ENCODE data around the gene CD47. TPM values are rescaled to one million over a fixed set of nuclear protein-coding genes. Genes with fewer than 3 reads are reported as not detected.

CD47 gene
- total and polyA plus RNA-seq, 10 of the 15 experiments (the other 5 are each of a cell fraction or from before 2014, with no cell fraction given): 22.9 to 175 (median 81.1) TPM

GRCh38 chr3:108013141-108014055 is 77.4 kb downstream of the CD47 start:
- Histone ChIP-seq H3K4me2 (ENCODE audit: control insufficient read depth, insufficient read depth) (no peak overlapping the region), H3K4me1 (ENCODE audit: control insufficient read depth, insufficient read depth, low read length) (no peaks in the 10 kb centered on the region; the same call in 1 of the 2 replicates), H3K36me3 (ENCODE audit: control insufficient read depth in 2 of 2, insufficient read depth in 2 of 2, low read length in 1 of 2) (no peaks in the 10 kb centered on the region), H3K27ac (ENCODE audit: control insufficient read depth, insufficient read depth) (no peak overlapping the region), H4K20me1 (ENCODE audit: control insufficient read depth, insufficient read depth) (no peaks in the 10 kb centered on the region), H3K9me3 (replicated peaks; ENCODE audit: control insufficient read depth, insufficient read depth, low read length) (no peaks in the 10 kb centered on the region), H3K4me3 (no peak overlapping the region), H3K9ac (ENCODE audit: control insufficient read depth, insufficient read depth, low read length) (no peak overlapping the region), H3K79me2 (ENCODE audit: control insufficient read depth, insufficient read depth, low read length) (no peaks in the 10 kb centered on the region), H2AFZ (ENCODE audit: control insufficient read depth, low read depth, low read length) (no peak overlapping the region), H3K27me3 (replicated peaks in 1 of 2; ENCODE audit: control insufficient read depth in 2 of 2, insufficient read depth in 2 of 2, low read length in 1 of 2) (no peaks in the 10 kb centered on the region)
- ATAC-seq (no peak), DNase-seq (ENCODE audit: low read depth, low spot score) (no peak), FAIRE-seq (no peak)
- intact Hi-C loops (cut with micrococcal nuclease; ENCODE audit: unreplicated experiment) (no loop called here), in situ Hi-C loops (cut with MboI) (no loop called here)
- BruUV-seq (replicated peaks): no TSS peak
- ChIA-PET SMC1A (ENCODE audit: uncharacterized antibody, unreplicated experiment) (no interaction called here), CTCF (no interaction called here), RAD21 (ENCODE audit: unreplicated experiment) (no interaction called here), POLR2A (no interaction called here)
- 78% methylated on average over 8 of the region's 8 CpGs for WGBS (ENCODE audit: insufficient coverage, insufficient replicate concordance, low lambda C conversion rate, missing lambda C conversion rate)
- no peak for TF ChIP-seq IRF3 (IDR thresholded peaks at IDR 0.05)
- no peak for TF ChIP-seq IKZF1 (conservative IDR thresholded peaks at IDR 0.05)
- TF ChIP-seq USF2 (IDR thresholded peaks at IDR 0.05; ENCODE audit: borderline replicate concordance, low read depth, low read length): no peak
- TF ChIP-seq SMC3 (IDR thresholded peaks at IDR 0.05; ENCODE audit: borderline replicate concordance, low read length): no peak
- no peak for TF ChIP-seq ZNF622 (IDR thresholded peaks at IDR 0.05)
- no peak for TF ChIP-seq NFIC (IDR thresholded peaks at IDR 0.05; ENCODE audit: low read depth, low read length)
- TF ChIP-seq BHLHE40 (IDR thresholded peaks at IDR 0.05; ENCODE audit: borderline replicate concordance in 1 of 2, low read depth in 2 of 2, low read length in 1 of 2): no peak
- TF ChIP-seq ELK1 (IDR thresholded peaks at IDR 0.05; ENCODE audit: low read depth, low read length): no peak
- no peak for TF ChIP-seq PAX8 (IDR thresholded peaks at IDR 0.05)
- no peak for TF ChIP-seq MYC (IDR thresholded peaks at IDR 0.05; ENCODE audit: insufficient read depth, insufficient read length, insufficient replicate concordance, low read length, severe bottlenecking)
- no peak for TF ChIP-seq MTA2 (IDR thresholded peaks at IDR 0.05; ENCODE audit: low read depth)
- TF ChIP-seq NR2C2 (IDR thresholded peaks at IDR 0.05; ENCODE audit: borderline replicate concordance, control insufficient read depth, insufficient read length, low read depth): no peak
- no peak for TF ChIP-seq HSF1 (IDR thresholded peaks at IDR 0.05; ENCODE audit: low read depth, low read length)
- TF ChIP-seq EZH2 (IDR thresholded peaks at IDR 0.05; ENCODE audit: borderline replicate concordance, control insufficient read depth, low read depth, low read length): no peak
- no peak for TF ChIP-seq FOS (IDR thresholded peaks at IDR 0.05; ENCODE audit: borderline replicate concordance, extremely low read depth, insufficient read length)
